Measurements from ENCODE around the gene RPH3AL. TPM values are rescaled to one million over a fixed set of nuclear protein-coding genes. Genes with fewer than 3 reads are reported as not detected.

RPH3AL gene
- total RNA-seq, 1 experiment from 2014 or later = 3.0 TPM

DNA sequence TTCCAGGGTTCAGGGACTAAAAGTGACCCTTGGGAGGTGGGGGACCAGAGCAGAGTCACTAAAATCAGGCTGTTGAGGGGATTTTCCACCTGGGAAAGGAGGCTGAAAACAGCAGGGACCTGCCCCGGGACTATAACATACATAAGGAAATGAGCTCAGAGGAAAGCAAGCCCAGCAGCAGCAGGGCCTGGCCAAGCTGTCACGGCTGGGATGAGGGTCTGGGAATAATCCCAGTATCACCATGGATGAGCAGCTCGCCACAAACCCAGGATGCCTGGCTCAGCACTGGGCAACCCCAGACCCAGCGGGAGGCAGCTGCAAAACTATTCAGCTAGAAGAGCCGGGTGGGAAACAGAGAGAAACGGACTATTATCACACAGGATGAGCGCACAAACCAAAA lies 72.4 kb downstream of the RPH3AL start:
- H3K4me1 Mint-ChIP-seq = peaks cover 0 to 4% of the 10 kb centered on the region in 2 experiments; a peak in 2 of 4 replicates
- Histone ChIP-seq H4K5ac (ENCODE audit: insufficient read length, low read depth, low read length) (no peak overlapping the region), H3K14ac (ENCODE audit: insufficient read depth, low read length) (no peak overlapping the region), H3K9me3 (ENCODE audit: control insufficient read depth, low read depth, low read length) (no peaks in the 10 kb centered on the region), H4K20me1 (ENCODE audit: control insufficient read depth, insufficient read depth, insufficient read length) (no peaks in the 10 kb centered on the region), H2BK12ac (ENCODE audit: insufficient read length, low read depth, low read length) (no peak overlapping the region), H2AFZ (ENCODE audit: low read length) (no peak overlapping the region), H4K91ac (ENCODE audit: insufficient read length, low read depth, low read length) (no peak overlapping the region), H3K79me2 (ENCODE audit: insufficient read depth, low read length) (no peaks in the 10 kb centered on the region), H2BK20ac (ENCODE audit: low read depth, low read length, poor library complexity, severe bottlenecking) (no peak overlapping the region), H2BK120ac (ENCODE audit: low read depth, low read length, poor library complexity, severe bottlenecking) (no peak overlapping the region), H3K4me2 (ENCODE audit: insufficient read depth, insufficient read length, low read length) (no peak overlapping the region), H2BK15ac (ENCODE audit: low read depth, low read length) (no peak overlapping the region), H4K8ac (replicated peaks; ENCODE audit: insufficient read length, low read depth, low read length) (no peak overlapping the region), H3K79me1 (ENCODE audit: insufficient read depth, low read depth, low read length, poor library complexity, severe bottlenecking) (no peaks in the 10 kb centered on the region), H3K56ac (ENCODE audit: insufficient read length, low read depth, low read length) (no peak overlapping the region), H2BK5ac (ENCODE audit: insufficient read length, low read length) (no peak overlapping the region), H3K4ac (ENCODE audit: low read depth, low read length) (no peak overlapping the region), H3K27me3 (ENCODE audit: insufficient read depth, low read length) (no peaks in the 10 kb centered on the region), H3K4me1 (ENCODE audit: insufficient read depth, low read length) (no peaks in the 10 kb centered on the region), H3K9ac (ENCODE audit: extremely low read depth, insufficient read length, low read length) (no peak overlapping the region), H3K23me2 (ENCODE audit: insufficient read length, low read depth, low read length, poor library complexity, severe bottlenecking) (no peaks in the 10 kb centered on the region), H3K27ac (ENCODE audit: insufficient read length, low read depth, low read length) (no peak overlapping the region), H3K18ac (ENCODE audit: insufficient read length, low read depth, low read length) (no peak overlapping the region), H3K23ac (ENCODE audit: insufficient read length, low read depth, low read length) (no peak overlapping the region), H3T11ph (ENCODE audit: low read length) (no peak overlapping the region), H2AK5ac (ENCODE audit: insufficient read length, low read length) (no peak overlapping the region)
- TF ChIP-seq, protein P1, sequence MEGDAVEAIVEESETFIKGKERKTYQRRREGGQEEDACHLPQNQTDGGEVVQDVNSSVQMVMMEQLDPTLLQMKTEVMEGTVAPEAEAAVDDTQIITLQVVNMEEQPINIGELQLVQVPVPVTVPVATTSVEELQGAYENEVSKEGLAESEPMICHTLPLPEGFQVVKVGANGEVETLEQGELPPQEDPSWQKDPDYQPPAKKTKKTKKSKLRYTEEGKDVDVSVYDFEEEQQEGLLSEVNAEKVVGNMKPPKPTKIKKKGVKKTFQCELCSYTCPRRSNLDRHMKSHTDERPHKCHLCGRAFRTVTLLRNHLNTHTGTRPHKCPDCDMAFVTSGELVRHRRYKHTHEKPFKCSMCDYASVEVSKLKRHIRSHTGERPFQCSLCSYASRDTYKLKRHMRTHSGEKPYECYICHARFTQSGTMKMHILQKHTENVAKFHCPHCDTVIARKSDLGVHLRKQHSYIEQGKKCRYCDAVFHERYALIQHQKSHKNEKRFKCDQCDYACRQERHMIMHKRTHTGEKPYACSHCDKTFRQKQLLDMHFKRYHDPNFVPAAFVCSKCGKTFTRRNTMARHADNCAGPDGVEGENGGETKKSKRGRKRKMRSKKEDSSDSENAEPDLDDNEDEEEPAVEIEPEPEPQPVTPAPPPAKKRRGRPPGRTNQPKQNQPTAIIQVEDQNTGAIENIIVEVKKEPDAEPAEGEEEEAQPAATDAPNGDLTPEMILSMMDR (conservative IDR thresholded peaks at IDR 0.05) = no peak
- H3K27ac Mint-ChIP-seq = no peak overlapping the region
- no CpG with 5 or more reads among the region's 7 CpGs for WGBS (ENCODE audit: extremely low coverage, insufficient read length, low lambda C conversion rate)
- peaks cover 0 to 6% (median 0%) of the 10 kb centered on the region in 3 experiments; a peak in 2 of 7 replicates for H3K36me3 Mint-ChIP-seq (ENCODE audit: insufficient read depth in 1 of 3, low read depth in 3 of 3)
- DNase-seq = no peak
- H3K27me3 Mint-ChIP-seq (ENCODE audit: low read depth) = peaks cover 14% of the 10 kb centered on the region
- H3K4me3 Mint-ChIP-seq = no peak overlapping the region
- H3K9me3 Mint-ChIP-seq = peaks cover 4 to 14% of the 10 kb centered on the region in 2 experiments; a peak in 4 of 5 replicates

All from H9 (cell line).